ENCODE data around the gene MAGI2. TPM values are rescaled to one million over a fixed set of nuclear protein-coding genes. Genes with fewer than 3 reads are reported as not detected.

MAGI2 gene
- total RNA-seq, 1 donor from 2014 or later: 4.0 TPM

- Histone ChIP-seq H3K27me3 (no peaks in the 10 kb centered on the region), H3K36me3 (no peaks in the 10 kb centered on the region), H3K27ac (no peak overlapping the region), H3K9me3 (no peaks in the 10 kb centered on the region), H3K4me3 (no peak overlapping the region), H3K4me1 (peaks cover 0 to 6% of the 10 kb centered on the region in 2 donors)
- intact Hi-C loops (cut with DNase I): no loop called here
- DNase-seq (ENCODE audit: low spot score in 2 of 2): no peak
- TF ChIP-seq CTCF (IDR thresholded peaks at IDR 0.05): no peak
Observed at GRCh38 chr7:78490524-78490923, 962.9 kb downstream of the MAGI2 start.

GRCh38 chr7:78489476-78490240 lies 963.8 kb downstream of the MAGI2 start:
- H3K4me1 ChIP-seq: peaks cover 0 to 6% of the 10 kb centered on the region in 2 donors
- intact Hi-C loops (cut with DNase I): no loop called here
- no peak overlapping the region for H3K27ac ChIP-seq
- H3K36me3 ChIP-seq: no peaks in the 10 kb centered on the region
- H3K9me3 ChIP-seq: no peaks in the 10 kb centered on the region
- H3K27me3 ChIP-seq: no peaks in the 10 kb centered on the region
- no peak for DNase-seq (ENCODE audit: low spot score in 2 of 2)
- no peak overlapping the region for H3K4me3 ChIP-seq
- TF ChIP-seq CTCF (IDR thresholded peaks at IDR 0.05): no peak

DNA sequence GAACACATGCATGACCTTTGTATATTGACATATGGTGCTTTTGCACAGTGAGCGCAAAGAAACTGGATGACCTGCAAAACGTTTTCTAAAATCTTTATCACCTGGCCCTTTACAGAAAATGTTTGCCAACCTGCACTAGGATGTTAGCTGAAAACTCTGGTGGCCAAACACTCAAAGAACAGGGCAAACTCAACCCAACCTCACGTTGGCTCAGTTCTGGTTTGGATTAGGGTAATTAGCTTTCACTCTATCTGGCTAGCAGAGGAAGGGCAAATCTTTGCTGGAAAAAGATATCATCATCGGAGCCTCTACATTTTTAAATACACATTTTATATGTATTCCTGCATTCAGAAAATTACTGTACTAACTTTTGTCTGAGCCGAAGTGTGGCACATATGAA lies 966.0 kb downstream of the MAGI2 start:
- H3K27ac ChIP-seq: no peak overlapping the region
- H3K4me3 ChIP-seq: no peak overlapping the region
- H3K4me1 ChIP-seq: peaks cover 0 to 6% of the 10 kb centered on the region in 2 donors
- H3K9me3 ChIP-seq: no peaks in the 10 kb centered on the region
- no peak for TF ChIP-seq CTCF (IDR thresholded peaks at IDR 0.05)
- H3K36me3 ChIP-seq: no peaks in the 10 kb centered on the region
- no peak for DNase-seq (ENCODE audit: low spot score in 2 of 2)
- intact Hi-C loops (cut with DNase I): no loop called here
- no peaks in the 10 kb centered on the region for H3K27me3 ChIP-seq

GRCh38 chr7:78479348-78479747 lies 974.1 kb downstream of the MAGI2 start:
- DNase-seq (ENCODE audit: low spot score in 2 of 2): no peak
- no peak for TF ChIP-seq CTCF (IDR thresholded peaks at IDR 0.05)
- intact Hi-C loops (cut with DNase I): loop anchor here (5.0 kb wide), 1 partner anchor 42 kb away; no protein-coding TSS in a partner anchor
- Histone ChIP-seq H3K4me1 (peaks cover 0 to 9% of the 10 kb centered on the region in 2 donors), H3K27me3 (no peaks in the 10 kb centered on the region), H3K27ac (peak overlapping the region in 1 of 2 donors; percentile 19), H3K36me3 (no peaks in the 10 kb centered on the region), H3K4me3 (no peak overlapping the region), H3K9me3 (no peaks in the 10 kb centered on the region)

DNA sequence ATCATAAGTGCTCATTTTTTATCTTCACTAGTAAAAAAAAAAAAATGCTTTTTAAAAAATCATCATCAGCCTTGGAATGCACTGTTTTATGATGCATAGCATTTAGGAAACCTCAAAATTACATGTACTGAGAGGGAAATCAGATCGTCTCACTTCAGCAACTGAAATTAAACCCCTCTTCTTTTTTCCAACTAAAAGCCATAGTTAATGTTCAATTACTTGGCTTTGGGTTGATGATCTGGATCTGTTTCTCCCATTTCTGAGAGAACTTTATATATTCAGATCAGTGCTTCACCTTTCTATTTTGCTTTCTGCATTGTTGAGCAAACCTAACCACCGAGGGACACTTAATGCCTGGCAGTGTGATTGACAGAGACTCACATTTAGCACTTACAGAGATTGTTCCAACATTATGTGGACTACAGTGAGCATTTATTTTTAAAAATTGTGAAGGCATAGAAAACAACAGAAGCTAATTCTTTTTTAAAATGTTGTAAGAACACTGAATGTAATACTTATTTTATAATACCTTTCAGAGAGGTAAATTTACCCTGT lies 976.5 kb downstream of the MAGI2 start:
- Histone ChIP-seq H3K27ac (no peak overlapping the region), H3K27me3 (no peaks in the 10 kb centered on the region)
- intact Hi-C loops (cut with DNase I): loop anchor here (5.0 kb wide), 1 partner anchor 40 kb away; no protein-coding TSS in a partner anchor

More for the DNA sequence above, 976.5 kb downstream of the MAGI2 start:
- no peak for DNase-seq (ENCODE audit: low spot score in 2 of 2)
- no peaks in the 10 kb centered on the region for H3K36me3 ChIP-seq
- H3K9me3 ChIP-seq: no peaks in the 10 kb centered on the region
- TF ChIP-seq CTCF (IDR thresholded peaks at IDR 0.05): no peak
- no peak overlapping the region for H3K4me3 ChIP-seq
- H3K4me1 ChIP-seq: peaks cover 0 to 9% of the 10 kb centered on the region in 2 donors

Data from ascending aorta (tissue), 2 donors.